GM23248 (cell line): ENCODE results near the gene PLEKHG5.

ENCODE experiments used
- EZH2 ChIP-seq: fragments of 200-600 bp; sonication (generic); IDR thresholded peaks from 2 replicates; pipeline ENCODE4 v1.6.1; 2018; ENCODE audit warnings: antibody characterized with exemption, mild to moderate bottlenecking; ENCODE audit not compliant: insufficient read depth, poor library complexity, severe bottlenecking
- EZH2phosphoT487 ChIP-seq: fragments of 200-600 bp; sonication (generic); IDR thresholded peaks from 2 replicates; pipeline ENCODE4 v1.6.1; 2018; ENCODE audit warnings: antibody characterized with exemption, moderate library complexity, mild to moderate bottlenecking, low read depth; ENCODE audit not compliant: insufficient read depth

- TF ChIP-seq EZH2 (no peak), EZH2phosphoT487 (no peak)
Observed at GRCh38 chr1:6485168-6486101, 6.0 kb downstream of the PLEKHG5 start.
